AG09309 (cell line): ENCODE results near the gene GNAL.
"Not testable (repeated sequence)": the region's sequence is repeated elsewhere in the genome, so short reads cannot be mapped to it uniquely, and the experiment has no call there.

Experiments used
- DNase-seq: peaks from one replicate; pipeline ENCODE4 v3.0.0-alpha.2; 2010; ENCODE audit warnings: low read depth
- H3K4me3 ChIP-seq: 2 replicates; pipeline ENCODE4 v1.5.1; 2011; ENCODE audit warnings: mild to moderate bottlenecking, low read depth, low read length, moderate library complexity; ENCODE audit not compliant: control insufficient read depth
- TF ChIP-seq, protein P1 (sequence below): IDR thresholded peaks from 2 replicates; pipeline ENCODE4 v1.5.1; 2011; ENCODE audit warnings: mild to moderate bottlenecking, low read depth, low read length, inconsistent platforms; ENCODE audit not compliant: insufficient read depth, control insufficient read depth; ENCODE audit errors: missing control alignments

GNAL gene

DNA sequence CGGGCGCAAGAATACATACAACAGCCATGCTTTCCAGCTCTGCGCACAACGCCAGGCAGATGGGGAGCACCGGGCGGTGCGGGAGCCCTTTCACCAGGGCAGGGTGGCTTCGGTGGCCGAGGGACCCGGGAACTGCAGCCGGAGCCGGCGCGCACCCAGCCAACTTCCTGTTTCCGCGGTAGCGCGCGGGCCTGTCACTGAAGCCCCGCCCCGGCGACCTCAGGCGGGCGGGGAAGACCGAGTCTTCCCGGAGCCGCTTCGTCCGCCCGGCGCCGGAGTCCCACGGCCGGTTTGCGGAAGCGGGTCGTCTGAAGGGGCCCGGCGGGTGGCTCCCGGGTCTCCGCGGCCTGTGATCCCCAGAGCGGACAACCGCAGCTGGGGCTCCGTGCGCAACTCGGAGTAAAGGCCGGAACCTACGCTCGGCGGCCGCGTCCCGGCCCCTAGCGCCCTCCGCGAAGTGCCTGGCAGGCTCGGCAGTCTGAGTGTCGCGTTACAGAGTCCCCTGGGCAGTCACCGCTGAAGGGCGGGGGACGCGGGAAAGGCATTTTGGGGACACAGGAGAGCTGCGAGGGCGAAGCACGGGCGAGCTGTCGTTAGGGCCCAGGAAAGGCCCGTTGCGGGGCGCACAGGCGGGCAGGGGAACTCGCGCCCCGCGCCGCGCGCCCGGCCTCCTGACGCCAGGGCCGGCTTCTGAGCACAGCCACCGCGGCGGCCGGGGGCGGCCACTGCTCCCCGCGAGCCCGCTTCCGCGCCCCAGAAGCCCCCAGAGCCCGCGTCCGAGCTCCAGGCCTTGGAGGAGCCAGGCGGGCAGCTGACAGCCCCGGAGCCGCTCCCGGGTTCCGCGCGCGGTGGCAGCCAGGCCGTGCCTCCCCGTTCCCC, 219.4 kb downstream of the GNAL start, which contains the start of gene MPPE1:
TSS of gene MPPE1 (minus strand) at position 136 of the 879 bp plus-strand sequence. CDS start 11,053 bp downstream, outside the sequence.
- DNase-seq, result no peak
- H3K4me3 ChIP-seq, result peak within 1 kb of the TSS; percentile 83
- TF ChIP-seq, protein P1, sequence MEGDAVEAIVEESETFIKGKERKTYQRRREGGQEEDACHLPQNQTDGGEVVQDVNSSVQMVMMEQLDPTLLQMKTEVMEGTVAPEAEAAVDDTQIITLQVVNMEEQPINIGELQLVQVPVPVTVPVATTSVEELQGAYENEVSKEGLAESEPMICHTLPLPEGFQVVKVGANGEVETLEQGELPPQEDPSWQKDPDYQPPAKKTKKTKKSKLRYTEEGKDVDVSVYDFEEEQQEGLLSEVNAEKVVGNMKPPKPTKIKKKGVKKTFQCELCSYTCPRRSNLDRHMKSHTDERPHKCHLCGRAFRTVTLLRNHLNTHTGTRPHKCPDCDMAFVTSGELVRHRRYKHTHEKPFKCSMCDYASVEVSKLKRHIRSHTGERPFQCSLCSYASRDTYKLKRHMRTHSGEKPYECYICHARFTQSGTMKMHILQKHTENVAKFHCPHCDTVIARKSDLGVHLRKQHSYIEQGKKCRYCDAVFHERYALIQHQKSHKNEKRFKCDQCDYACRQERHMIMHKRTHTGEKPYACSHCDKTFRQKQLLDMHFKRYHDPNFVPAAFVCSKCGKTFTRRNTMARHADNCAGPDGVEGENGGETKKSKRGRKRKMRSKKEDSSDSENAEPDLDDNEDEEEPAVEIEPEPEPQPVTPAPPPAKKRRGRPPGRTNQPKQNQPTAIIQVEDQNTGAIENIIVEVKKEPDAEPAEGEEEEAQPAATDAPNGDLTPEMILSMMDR, result no peak

DNA sequence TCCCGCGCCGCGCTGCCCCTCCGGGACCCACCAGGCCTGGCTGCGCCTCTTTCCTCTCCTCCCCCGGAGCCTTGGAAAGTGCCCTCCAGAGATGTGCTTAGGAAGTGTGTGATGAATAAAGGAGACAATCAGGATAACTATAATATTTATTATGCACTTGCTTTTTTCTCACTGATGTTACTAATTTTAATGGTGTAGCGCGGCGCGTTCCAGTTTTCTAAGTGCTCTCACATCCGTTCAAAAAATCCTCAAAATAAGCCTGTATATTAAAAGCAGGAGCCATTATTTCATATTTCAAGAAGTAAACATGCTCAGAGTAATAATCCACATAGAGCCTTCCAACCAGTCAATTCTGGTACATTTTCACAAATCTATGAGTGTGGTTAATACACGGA, 220.0 kb downstream of the GNAL start:
- TF ChIP-seq, protein P1, result no peak

DNA sequence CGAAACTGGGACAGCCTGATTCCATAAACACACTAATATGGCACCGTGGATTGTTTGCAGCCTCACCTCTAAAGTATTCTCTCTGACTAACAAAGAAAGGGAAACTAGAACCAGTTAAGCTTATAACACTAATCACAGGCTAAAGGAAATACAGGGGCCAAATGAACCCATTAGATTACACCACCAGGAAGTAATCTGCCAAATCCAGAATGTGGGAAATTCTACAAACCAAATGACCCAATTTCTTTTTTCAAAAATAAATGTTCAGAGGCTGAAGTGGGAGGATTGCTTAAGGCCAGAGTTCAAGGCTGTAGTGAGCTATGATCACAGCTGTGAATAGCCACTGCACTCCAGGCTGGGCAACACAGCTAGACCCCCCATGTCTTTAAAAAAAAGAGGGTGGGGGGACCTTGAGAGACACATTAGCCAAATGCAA, 220.5 kb downstream of the GNAL start:
- no peak overlapping the region for H3K4me3 ChIP-seq
- TF ChIP-seq, protein P1, result no peak
- DNase-seq, result no peak

More for the DNA sequence above, 220.0 kb downstream of the GNAL start:
- no peak for DNase-seq
- H3K4me3 ChIP-seq, result peak overlapping the region; percentile 83

DNA sequence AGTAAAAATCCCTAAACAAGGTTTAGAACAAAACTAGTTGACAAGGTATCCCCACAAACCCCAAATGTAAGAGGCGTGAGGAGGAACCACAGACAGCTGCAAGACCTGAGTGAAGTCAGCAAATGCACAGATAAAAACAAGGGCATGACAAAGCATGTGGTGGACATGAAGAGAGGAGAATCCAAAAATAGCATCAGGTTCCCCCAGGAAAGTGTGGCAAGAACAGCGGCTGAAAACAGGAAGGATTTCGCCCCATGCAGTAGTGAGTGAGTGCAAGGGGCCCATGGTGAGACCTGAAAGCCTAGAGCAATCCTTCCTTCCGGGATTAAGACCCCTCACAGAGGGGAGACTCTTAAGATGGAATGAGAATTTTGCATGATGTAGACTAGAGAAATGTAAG, 227.8 kb downstream of the GNAL start:
- DNase-seq, H3K4me3 ChIP-seq: not testable (repeated sequence)

DNA sequence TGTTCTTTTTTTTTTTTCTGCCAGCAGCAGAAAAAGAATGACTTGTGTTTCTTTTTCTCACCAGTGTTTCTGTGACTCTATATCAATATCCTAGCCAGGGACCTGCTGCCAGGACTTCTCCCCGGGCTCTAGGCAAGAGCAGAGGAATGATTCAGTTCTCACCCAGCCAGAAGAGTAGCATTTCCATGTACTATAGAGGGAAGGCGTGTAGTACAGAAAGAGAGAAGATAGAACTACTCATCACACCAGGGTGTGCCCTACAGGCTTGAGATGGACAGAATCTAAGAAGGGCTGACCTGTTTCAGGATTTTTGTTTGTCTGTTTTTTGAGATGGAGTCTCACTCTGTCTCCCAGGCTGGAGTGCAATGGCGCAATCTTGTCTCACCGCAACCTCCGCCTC, 230.5 kb downstream of the GNAL start:
- DNase-seq, H3K4me3 ChIP-seq: not testable (repeated sequence)

DNA sequence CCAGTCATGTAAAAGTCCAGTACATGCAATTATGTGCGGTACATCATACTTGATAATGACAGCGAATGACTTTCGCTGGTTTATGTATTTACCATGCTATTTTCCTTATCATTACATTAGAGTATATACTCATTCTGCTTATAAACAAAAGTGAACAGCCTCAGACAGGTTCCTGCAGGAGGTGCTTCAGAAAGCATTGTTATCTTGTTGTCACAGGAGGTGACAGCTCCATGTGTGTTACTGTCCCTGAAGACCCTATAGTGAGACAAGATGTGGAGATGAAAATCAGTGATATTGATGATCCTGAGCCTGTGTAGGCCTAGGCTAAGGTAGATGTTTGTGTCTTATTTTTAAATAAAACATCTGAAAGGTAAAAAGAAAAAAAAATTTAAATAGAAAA, 234.4 kb downstream of the GNAL start:
- TF ChIP-seq, protein P1, result no peak
- no peak for DNase-seq
- no peak overlapping the region for H3K4me3 ChIP-seq

DNA sequence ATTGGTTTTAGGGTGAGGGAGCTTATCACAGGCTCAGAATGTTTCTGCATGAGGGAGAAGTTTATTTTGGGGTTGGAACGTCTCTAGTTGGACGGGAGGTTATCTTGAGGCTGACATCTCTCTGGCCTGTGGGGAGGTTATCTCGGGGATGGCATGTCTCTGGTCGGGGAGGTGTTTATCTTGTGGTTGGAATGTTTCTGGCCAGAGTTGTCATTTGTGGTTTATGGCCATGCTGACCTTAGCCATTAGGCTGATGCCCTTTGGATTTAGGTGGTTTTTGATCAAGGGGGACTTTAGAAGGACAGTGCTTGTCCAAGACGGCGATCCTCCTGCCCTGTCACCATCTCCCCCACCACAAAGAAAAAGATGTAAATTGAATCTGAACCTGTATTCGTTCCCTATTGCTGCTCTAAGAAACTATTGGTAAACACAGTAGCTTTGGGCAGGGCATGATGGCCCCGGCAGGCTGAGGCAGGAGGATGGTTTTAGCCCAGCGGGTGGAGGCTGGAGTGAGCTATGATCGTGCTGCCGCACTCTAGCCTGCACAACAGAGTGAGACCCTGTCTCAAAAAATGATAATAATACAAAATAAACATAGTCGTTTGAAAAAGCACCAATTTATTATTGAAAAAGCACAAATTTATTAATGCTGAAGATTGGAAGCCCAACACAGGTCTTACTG, 236.9 kb downstream of the GNAL start:
- TF ChIP-seq, protein P1, result no peak
- no peak overlapping the region for H3K4me3 ChIP-seq
- no peak for DNase-seq

DNA sequence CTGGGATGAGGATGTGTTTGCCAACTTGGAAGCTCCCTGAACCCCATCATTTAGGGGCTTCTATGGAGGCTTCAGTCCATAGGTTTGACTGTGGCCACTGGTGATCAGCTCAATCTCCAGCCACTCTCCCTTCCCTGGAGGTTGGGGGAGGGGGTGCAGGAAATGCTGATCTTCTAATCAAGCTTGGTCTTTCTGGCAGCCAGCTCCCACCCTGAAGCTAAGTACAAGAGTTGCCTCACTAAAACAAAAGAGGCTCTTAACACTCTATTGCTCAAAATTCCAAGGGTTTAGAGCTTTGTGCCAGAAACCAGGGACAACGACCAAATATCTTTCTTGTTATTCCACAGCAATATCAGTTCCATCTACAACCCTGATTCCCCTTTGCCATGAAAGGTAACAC, 238.4 kb downstream of the GNAL start:
- no peak for DNase-seq

More for the DNA sequence above, 238.4 kb downstream of the GNAL start:
- TF ChIP-seq, protein P1, result no peak
- no peak overlapping the region for H3K4me3 ChIP-seq
